HepG2 (cell line): ENCODE measurements around the gene SYTL1. TPM values are rescaled to one million over a fixed set of nuclear protein-coding genes. Genes with fewer than 3 reads are reported as not detected.

Experiments
- ATAC-seq: fragments of 200-7000 bp; cut with Tn5 transposase; 3 replicates; pipeline ENCODE4 v1.9.1; 2020; ENCODE audit warnings: mild to moderate bottlenecking, moderate library complexity
- BruUV-seq: library from RNA; stranded (reverse); fragments of 400-500 nt; replicated peaks from 2 replicates; lab custom pipeline; 2021; lab: Mats Ljungman, UMichigan
- CTCF ChIA-PET: fragments of 300-600 bp; formaldehyde crosslinking; extraction: SDS; loops from one replicate; lab custom pipeline; 2021; ENCODE audit warnings: low total read pairs, inconsistent platforms, low intra/inter-chr PET ratio; lab: Yijun Ruan, JAX
- POLR2A ChIA-PET: fragments of 350-600 bp; sonication (Branson Sonifier 250); formaldehyde crosslinking; loops from one replicate; lab custom pipeline; 2020; ENCODE audit warnings: antibody characterized with exemption, inconsistent platforms; lab: Yijun Ruan, JAX
- DNase-seq: peaks from one replicate; pipeline ENCODE4 v3.0.0-alpha.2; 2015; ENCODE audit warnings: low spot score
- FAIRE-seq: peaks from 3 replicates; lab custom pipeline; 2011; peaks lifted over from hg19 to GRCh38; lab: Jason Lieb, UNC
- H2AFZ ChIP-seq: one replicate; pipeline ENCODE4 v1.6.1; 2011; ENCODE audit warnings: low read length, inconsistent platforms
- H3K27ac ChIP-seq: fragments of 300-600 bp; 3 replicates; pipeline ENCODE4 v1.8.0; 2011; ENCODE audit warnings: mixed run types, mild to moderate bottlenecking, mixed read lengths, low read length, inconsistent platforms; ENCODE audit not compliant: insufficient read depth; ENCODE audit errors: extremely low read length
- H3K27me3 ChIP-seq, 2 experiments: fragments of 200-600 bp in 1 of 2; 2 replicates in 1 of 2; 3 replicates in 1 of 2; pipeline versions ENCODE4 v1.6.0 to v1.8.0; 2011; ENCODE audit warnings: low read length in 2 of 2, mild to moderate bottlenecking in 2 of 2, moderate library complexity in 2 of 2, inconsistent platforms in 1 of 2; ENCODE audit not compliant: insufficient read depth in 2 of 2, control insufficient read depth in 1 of 2
- H3K36me3 ChIP-seq, 2 experiments: fragments of 200-600 bp in 1 of 2; replicated peaks in 1 of 2; 2 replicates in 1 of 2; 3 replicates in 1 of 2; pipeline versions ENCODE4 v1.5.1 to v1.8.0; 2011; ENCODE audit warnings: low read length in 2 of 2, inconsistent platforms in 1 of 2; ENCODE audit not compliant: insufficient read depth in 2 of 2, control insufficient read depth in 1 of 2
- H3K4me1 ChIP-seq: 2 replicates; pipeline ENCODE4 v1.5.1; 2012; ENCODE audit warnings: low read length, inconsistent platforms; ENCODE audit not compliant: insufficient read depth
- H3K4me2 ChIP-seq: 2 replicates; pipeline ENCODE4 v1.6.0; 2011; ENCODE audit warnings: low read depth, low read length, inconsistent platforms
- H3K4me3 ChIP-seq, 3 experiments: fragments of 200-600 bp in 1 of 3; sonication (generic), shearing (Covaris generic) in 1 of 3; replicated peaks in 1 of 3; 2 replicates each; pipeline ENCODE4 v1.5.1; 2011 to 2016; ENCODE audit warnings: low read length in 3 of 3, inconsistent platforms in 2 of 3, low read depth in 2 of 3, mild to moderate bottlenecking in 2 of 3, control low read depth in 1 of 3, mixed read lengths in 1 of 3; ENCODE audit not compliant: insufficient read depth in 1 of 3
- H3K79me2 ChIP-seq: one replicate; pipeline ENCODE4 v1.6.1; 2011; ENCODE audit warnings: low read length, inconsistent platforms; ENCODE audit not compliant: insufficient read depth
- H3K9ac ChIP-seq: 2 replicates; pipeline ENCODE4 v1.6.0; 2011; ENCODE audit warnings: mild to moderate bottlenecking, low read depth, low read length, inconsistent platforms; ENCODE audit not compliant: insufficient read depth
- H3K9me3 ChIP-seq: 2 replicates; pipeline ENCODE4 v1.5.1; 2012; ENCODE audit warnings: mild to moderate bottlenecking, low read length
- H4K20me1 ChIP-seq: 2 replicates; pipeline ENCODE4 v1.6.0; 2011; ENCODE audit warnings: inconsistent platforms, mild to moderate bottlenecking, low read length, moderate library complexity; ENCODE audit not compliant: insufficient read depth
- BRCA1 ChIP-seq: sonication (generic); formaldehyde crosslinking; IDR thresholded peaks from 2 replicates; pipeline ENCODE4 v1.4.0; 2020; ENCODE audit warnings: missing genetic modification reagents
- CENPX ChIP-seq: sonication (generic); formaldehyde crosslinking; IDR thresholded peaks from 2 replicates; pipeline ENCODE4 v1.9.0; 2021; ENCODE audit warnings: mild to moderate bottlenecking, missing genetic modification reagents, moderate library complexity
- FOXJ3 ChIP-seq: sonication (generic); formaldehyde crosslinking; IDR thresholded peaks from 2 replicates; pipeline ENCODE4 v1.4.0; 2020; ENCODE audit warnings: missing genetic modification reagents, mild to moderate bottlenecking, borderline replicate concordance
- GPBP1L1 ChIP-seq: sonication (generic); formaldehyde crosslinking; IDR thresholded peaks from 2 replicates; pipeline ENCODE4 v1.5.0; 2020; ENCODE audit warnings: mild to moderate bottlenecking, missing genetic modification reagents
- GTF3A ChIP-seq: sonication (generic); formaldehyde crosslinking; conservative IDR thresholded peaks from 2 replicates; pipeline ENCODE4 v1.4.0; 2020; ENCODE audit warnings: mild to moderate bottlenecking, missing genetic modification reagents
- HHEX ChIP-seq: IDR thresholded peaks from 2 replicates; pipeline ENCODE4 v1.6.1; 2016; ENCODE audit warnings: control low read depth
- PHF20 ChIP-seq: sonication (generic); formaldehyde crosslinking; IDR thresholded peaks from 2 replicates; pipeline ENCODE4 v1.5.0; 2020; ENCODE audit warnings: mild to moderate bottlenecking, missing genetic modification reagents
- PRPF4 ChIP-seq: fragments of 200-400 bp; formaldehyde crosslinking; IDR thresholded peaks from 2 replicates; pipeline ENCODE4 v1.6.1; 2016; ENCODE audit warnings: low read length, low read depth; ENCODE audit not compliant: poor library complexity, severe bottlenecking
- RFX5 ChIP-seq: IDR thresholded peaks from 2 replicates; pipeline ENCODE4 v1.6.1; 2011; ENCODE audit warnings: low read depth, low read length, improper control_type of control experiment
- THYN1 ChIP-seq: sonication (generic); formaldehyde crosslinking; IDR thresholded peaks from 2 replicates; pipeline ENCODE4 v1.8.1; 2023; ENCODE audit warnings: low read depth, mild to moderate bottlenecking, moderate library complexity, missing genetic modification reagents, borderline replicate concordance
- ZFX ChIP-seq: sonication (generic); formaldehyde crosslinking; IDR thresholded peaks from 2 replicates; pipeline ENCODE4 v1.4.0; 2020; ENCODE audit warnings: mild to moderate bottlenecking, low read depth, missing genetic modification reagents, moderate library complexity
- ZNF550 ChIP-seq: sonication (generic); formaldehyde crosslinking; IDR thresholded peaks from 2 replicates; pipeline ENCODE4 v1.4.0; 2020; ENCODE audit warnings: mild to moderate bottlenecking, missing genetic modification reagents, borderline replicate concordance
- ZNF598 ChIP-seq: sonication (generic); formaldehyde crosslinking; IDR thresholded peaks from 2 replicates; pipeline ENCODE4 v1.5.1; 2020; ENCODE audit warnings: mild to moderate bottlenecking, missing genetic modification reagents, borderline replicate concordance
- ZNF746 ChIP-seq: sonication (generic); formaldehyde crosslinking; IDR thresholded peaks from 2 replicates; pipeline ENCODE4 v1.8.0; 2022; ENCODE audit warnings: mild to moderate bottlenecking, missing genetic modification reagents
- WGBS: methylation state at CpG from one replicate; pipeline ENCODE4 v1.1.6; 2017; ENCODE audit warnings: low lambda C conversion rate; 5-methylcytosine and 5-hydroxymethylcytosine counted together
- in situ Hi-C: cut with HindIII; loops from 2 replicates; pipeline ENCODE4 v1.10.0; 2017; ENCODE audit warnings: low pct_unique_long_range_greater_than_20kb; ENCODE audit not compliant: extremely low pct_ligation_motif_present
- intact Hi-C: fragments of 100-400 bp; cut with micrococcal nuclease; formaldehyde crosslinking; loops from one replicate; pipeline ENCODE4 v1.10.0; 2022; ENCODE audit not compliant: unreplicated experiment
- polyA plus RNA-seq, 8 experiments: library from polyadenylated mRNA; depleted of rRNA in 3 of 8; stranded (reverse) in 7 of 8; unstranded in 1 of 8; fragments of >200 nt; fragmentation: Illumina TruSeq in 4 of 8; extraction: Trizol in 4 of 8; gene quantifications; 2 replicates each; pipeline versions ENCODE4 v1.2.1 to v1.2.3, GENCODE V29; 2011 to 2016; ENCODE audit warnings: low read depth in 4 of 8, missing spikeins in 1 of 8, mixed read lengths in 1 of 8; ENCODE audit not compliant: insufficient read depth in 1 of 8
- total RNA-seq, 5 experiments: library from RNA; depleted of rRNA; stranded (reverse); fragments of >200 nt; fragmentation: Illumina TruSeq; extraction: Trizol; gene quantifications; 2 replicates each; pipeline ENCODE4 v1.2.3, GENCODE V29; 2016; ENCODE audit warnings: low read depth in 1 of 5
- TF ChIP-seq, protein P1 (sequence below): sonication (generic); formaldehyde crosslinking; IDR thresholded peaks from 2 replicates; pipeline ENCODE4 v1.4.0; 2020; ENCODE audit warnings: missing genetic modification reagents
- TF ChIP-seq, protein P2 (sequence below): sonication (generic); formaldehyde crosslinking; IDR thresholded peaks from 2 replicates; pipeline ENCODE4 v1.8.0; 2023; ENCODE audit warnings: mild to moderate bottlenecking, missing genetic modification reagents
- TF ChIP-seq, protein P3 (sequence below): sonication (generic); formaldehyde crosslinking; IDR thresholded peaks from 2 replicates; pipeline ENCODE4 v1.4.0; 2020; ENCODE audit warnings: missing genetic modification reagents, borderline replicate concordance

The SYTL1 gene
- total and polyA plus RNA-seq, 2 of the 13 experiments (the other 11 are each of a cell fraction or from before 2014, with no cell fraction given) = 11.1 to 17.8 TPM

- 91% methylated on average over 5 of the region's 5 CpGs for WGBS
- peaks cover 8% of the 10 kb centered on the region; the same call in 1 of the 2 replicates for H3K4me1 ChIP-seq
- DNase-seq = no peak
- 0 out of 5 replicates have a peak, but pooled peaks cover 0 to 2% of the 10 kb centered on the region in 2 experiments for H3K36me3 ChIP-seq
- no peaks in the 10 kb centered on the region for H3K79me2 ChIP-seq
- H3K27ac ChIP-seq = no peak overlapping the region
- H3K9me3 ChIP-seq = no peaks in the 10 kb centered on the region
- H3K27me3 ChIP-seq = no peaks in the 10 kb centered on the region
- no peaks in the 10 kb centered on the region for H4K20me1 ChIP-seq
- BruUV-seq = no TSS peak
- ChIA-PET CTCF (no interaction called here), POLR2A (no interaction called here)
- in situ Hi-C loops (loop anchor here (5.0 kb wide), 1 partner anchor 33 kb away; the partner anchor contains the start of gene GPR3), intact Hi-C loops (no loop called here)
- no peak overlapping the region for H3K9ac ChIP-seq
- no peak for ATAC-seq
- H3K4me2 ChIP-seq = no peak overlapping the region
- no peak for FAIRE-seq
- H3K4me3 ChIP-seq = no peak overlapping the region
- no peak overlapping the region for H2AFZ ChIP-seq
- no peak for TF ChIP-seq BRCA1 (CRISPR knock-in tag)
- no peak for TF ChIP-seq ZNF598 (CRISPR knock-in tag)
- TF ChIP-seq, protein P1, sequence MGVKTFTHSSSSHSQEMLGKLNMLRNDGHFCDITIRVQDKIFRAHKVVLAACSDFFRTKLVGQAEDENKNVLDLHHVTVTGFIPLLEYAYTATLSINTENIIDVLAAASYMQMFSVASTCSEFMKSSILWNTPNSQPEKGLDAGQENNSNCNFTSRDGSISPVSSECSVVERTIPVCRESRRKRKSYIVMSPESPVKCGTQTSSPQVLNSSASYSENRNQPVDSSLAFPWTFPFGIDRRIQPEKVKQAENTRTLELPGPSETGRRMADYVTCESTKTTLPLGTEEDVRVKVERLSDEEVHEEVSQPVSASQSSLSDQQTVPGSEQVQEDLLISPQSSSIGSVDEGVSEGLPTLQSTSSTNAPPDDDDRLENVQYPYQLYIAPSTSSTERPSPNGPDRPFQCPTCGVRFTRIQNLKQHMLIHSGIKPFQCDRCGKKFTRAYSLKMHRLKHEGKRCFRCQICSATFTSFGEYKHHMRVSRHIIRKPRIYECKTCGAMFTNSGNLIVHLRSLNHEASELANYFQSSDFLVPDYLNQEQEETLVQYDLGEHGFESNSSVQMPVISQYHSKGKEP = no peak
- TF ChIP-seq PHF20 (CRISPR knock-in tag) = no peak
- TF ChIP-seq, protein P2, sequence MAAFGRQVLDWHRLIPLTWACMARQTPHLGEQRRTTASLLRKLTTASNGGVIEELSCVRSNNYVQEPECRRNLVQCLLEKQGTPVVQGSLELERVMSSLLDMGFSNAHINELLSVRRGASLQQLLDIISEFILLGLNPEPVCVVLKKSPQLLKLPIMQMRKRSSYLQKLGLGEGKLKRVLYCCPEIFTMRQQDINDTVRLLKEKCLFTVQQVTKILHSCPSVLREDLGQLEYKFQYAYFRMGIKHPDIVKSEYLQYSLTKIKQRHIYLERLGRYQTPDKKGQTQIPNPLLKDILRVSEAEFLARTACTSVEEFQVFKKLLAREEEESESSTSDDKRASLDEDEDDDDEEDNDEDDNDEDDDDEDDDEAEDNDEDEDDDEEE (CRISPR knock-in tag) = no peak
- no peak for TF ChIP-seq THYN1 (CRISPR knock-in tag)
- TF ChIP-seq HHEX = no peak
- TF ChIP-seq GTF3A (CRISPR knock-in tag) = no peak
- TF ChIP-seq, protein P3, sequence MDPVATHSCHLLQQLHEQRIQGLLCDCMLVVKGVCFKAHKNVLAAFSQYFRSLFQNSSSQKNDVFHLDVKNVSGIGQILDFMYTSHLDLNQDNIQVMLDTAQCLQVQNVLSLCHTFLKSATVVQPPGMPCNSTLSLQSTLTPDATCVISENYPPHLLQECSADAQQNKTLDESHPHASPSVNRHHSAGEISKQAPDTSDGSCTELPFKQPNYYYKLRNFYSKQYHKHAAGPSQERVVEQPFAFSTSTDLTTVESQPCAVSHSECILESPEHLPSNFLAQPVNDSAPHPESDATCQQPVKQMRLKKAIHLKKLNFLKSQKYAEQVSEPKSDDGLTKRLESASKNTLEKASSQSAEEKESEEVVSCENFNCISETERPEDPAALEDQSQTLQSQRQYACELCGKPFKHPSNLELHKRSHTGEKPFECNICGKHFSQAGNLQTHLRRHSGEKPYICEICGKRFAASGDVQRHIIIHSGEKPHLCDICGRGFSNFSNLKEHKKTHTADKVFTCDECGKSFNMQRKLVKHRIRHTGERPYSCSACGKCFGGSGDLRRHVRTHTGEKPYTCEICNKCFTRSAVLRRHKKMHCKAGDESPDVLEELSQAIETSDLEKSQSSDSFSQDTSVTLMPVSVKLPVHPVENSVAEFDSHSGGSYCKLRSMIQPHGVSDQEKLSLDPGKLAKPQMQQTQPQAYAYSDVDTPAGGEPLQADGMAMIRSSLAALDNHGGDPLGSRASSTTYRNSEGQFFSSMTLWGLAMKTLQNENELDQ (CRISPR knock-in tag) = no peak
- no peak for TF ChIP-seq FOXJ3 (CRISPR knock-in tag)
- no peak for TF ChIP-seq RFX5
- TF ChIP-seq CENPX (CRISPR knock-in tag) = no peak
- no peak for TF ChIP-seq ZFX
- TF ChIP-seq GPBP1L1 (CRISPR knock-in tag) = no peak
- no peak for TF ChIP-seq ZNF550 (CRISPR knock-in tag)
- no peak for TF ChIP-seq PRPF4
- no peak for TF ChIP-seq ZNF746 (CRISPR knock-in tag)
Measured at GRCh38 chr1:27358928-27359313, 17.1 kb downstream of the SYTL1 start.
